A549 (cell line): Measurements from ENCODE around the gene IGSF22. TPM values are rescaled to one million over a fixed set of nuclear protein-coding genes. Genes with fewer than 3 reads are reported as not detected.
"Not testable (repeated sequence)": the region's sequence is repeated elsewhere in the genome, so short reads cannot be mapped to it uniquely, and the experiment has no call there.

ENCODE experiments used
- ATAC-seq, 2 experiments: fragments of 200-7000 bp in 1 of 2; fragments of >200 bp in 1 of 2; cut with Nextera tagmentation in 1 of 2; cut with Tn5 transposase in 1 of 2; 3 replicates each; pipeline versions ENCODE4 v1.8.0 to v1.9.1; 2018 to 2020; ENCODE audit warnings: mild to moderate bottlenecking in 1 of 2, moderate library complexity in 1 of 2
- CTCF ChIA-PET: fragments of 300-600 bp; sonication (Branson Sonifier 250); formaldehyde crosslinking; extraction: SDS; loops from one replicate; lab custom pipeline; 2021; ENCODE audit warnings: antibody characterized with exemption, inconsistent platforms; lab: Yijun Ruan, JAX
- POLR2A ChIA-PET: fragments of 350-600 bp; formaldehyde crosslinking; extraction: SDS; loops from one replicate; lab custom pipeline; 2021; ENCODE audit warnings: antibody characterized with exemption, inconsistent platforms; lab: Yijun Ruan, JAX
- DNase-seq, 2 experiments: peaks; one replicate each; pipeline versions ENCODE4 v3.0.0 to v3.0.0-alpha.2; 2011 to 2016; ENCODE audit warnings: low read depth in 1 of 2, low spot score in 1 of 2
- FAIRE-seq: peaks from 2 replicates; lab custom pipeline; 2011; peaks lifted over from hg19 to GRCh38; lab: Jason Lieb, UNC
- H3K27ac ChIP-seq, 2 experiments: fragments of >200 bp; sonication (Bioruptor Twin); formaldehyde crosslinking; 3 replicates each; pipeline ENCODE4 v1.5.1; 2016 to 2017
- H3K4me1 ChIP-seq: fragments of >200 bp; sonication (Bioruptor Twin); formaldehyde crosslinking; 3 replicates; pipeline ENCODE4 v1.6.1; 2016
- H3K4me2 ChIP-seq: fragments of >200 bp; sonication (Bioruptor Twin); formaldehyde crosslinking; 3 replicates; pipeline ENCODE4 v1.6.1; 2016
- H3K4me3 ChIP-seq: fragments of >200 bp; sonication (Bioruptor Twin); formaldehyde crosslinking; 3 replicates; pipeline ENCODE4 v1.5.1; 2016
- H3K9me3 ChIP-seq: fragments of >200 bp; sonication (Bioruptor Twin); formaldehyde crosslinking; 3 replicates; pipeline ENCODE4 v1.6.1; 2016
- ATOH8 ChIP-seq: fragments of 250-450 bp; sonication (Bioruptor Pico); IDR thresholded peaks from 2 replicates; pipeline ENCODE4 v1.5.0; 2020; ENCODE audit warnings: low read depth, mild to moderate bottlenecking, moderate library complexity
- CTCF ChIP-seq: fragments of >200 bp; sonication (Bioruptor Twin); formaldehyde crosslinking; IDR thresholded peaks from 3 replicates; pipeline ENCODE4 v1.5.1; 2016
- EHF ChIP-seq: fragments of 250-450 bp; sonication (Bioruptor Pico); IDR thresholded peaks from 2 replicates; pipeline ENCODE4 v1.5.0; 2020; ENCODE audit warnings: mild to moderate bottlenecking
- EP300 ChIP-seq, 2 experiments: fragments of >200 bp; sonication (Bioruptor Twin); formaldehyde crosslinking; IDR thresholded peaks; 2 replicates in 1 of 2; 3 replicates in 1 of 2; pipeline ENCODE4 v1.6.1; 2016 to 2017
- HOXA7 ChIP-seq: fragments of 250-450 bp; sonication (Bioruptor Pico); IDR thresholded peaks from 2 replicates; pipeline ENCODE4 v1.5.0; 2020; ENCODE audit warnings: mild to moderate bottlenecking, moderate library complexity
- HOXB13 ChIP-seq: fragments of 250-450 bp; sonication (Bioruptor Pico); IDR thresholded peaks from 2 replicates; pipeline ENCODE4 v1.5.0; 2020; ENCODE audit warnings: low read depth, mild to moderate bottlenecking, moderate library complexity
- MAFK ChIP-seq: fragments of 450-650 bp; IDR thresholded peaks from 2 replicates; pipeline ENCODE4 v1.6.1; 2014; ENCODE audit not compliant: partially characterized antibody
- MAX ChIP-seq: IDR thresholded peaks from 2 replicates; pipeline ENCODE4 v1.6.1; 2012
- NPAS2 ChIP-seq: fragments of 250-450 bp; sonication (Bioruptor Pico); IDR thresholded peaks from 2 replicates; pipeline ENCODE4 v1.8.0; 2022; ENCODE audit warnings: mild to moderate bottlenecking, moderate library complexity, borderline replicate concordance
- PBX3 ChIP-seq: IDR thresholded peaks from 2 replicates; pipeline ENCODE4 v1.6.1; 2012
- RARB ChIP-seq: fragments of 250-450 bp; sonication (Bioruptor Pico); IDR thresholded peaks from 2 replicates; pipeline ENCODE4 v1.8.0; 2021; ENCODE audit warnings: mild to moderate bottlenecking, moderate library complexity
- RCOR1 ChIP-seq: fragments of 150-350 bp; IDR thresholded peaks from 2 replicates; pipeline ENCODE4 v1.6.1; 2014; ENCODE audit warnings: antibody characterized with exemption, low read length, low read depth
- SREBF2 ChIP-seq: fragments of 450-650 bp; IDR thresholded peaks from 2 replicates; pipeline ENCODE4 v1.6.1; 2014; ENCODE audit warnings: mild to moderate bottlenecking, moderate library complexity
- USF2 ChIP-seq: fragments of 450-650 bp; IDR thresholded peaks from 2 replicates; pipeline ENCODE4 v1.6.1; 2014; ENCODE audit warnings: antibody characterized with exemption
- ZFP36 ChIP-seq: fragments of 450-650 bp; IDR thresholded peaks from 2 replicates; pipeline ENCODE4 v1.6.1; 2014; ENCODE audit warnings: borderline replicate concordance; ENCODE audit not compliant: partially characterized antibody
- ZSCAN20 ChIP-seq: fragments of 250-450 bp; sonication (Bioruptor Pico); IDR thresholded peaks from 2 replicates; pipeline ENCODE4 v1.8.0; 2022; ENCODE audit warnings: mild to moderate bottlenecking, moderate library complexity
- WGBS: methylation state at CpG from one replicate; pipeline ENCODE4 v1.1.6; 2017; ENCODE audit errors: missing lambda C conversion rate; 5-methylcytosine and 5-hydroxymethylcytosine counted together
- polyA plus RNA-seq, 4 experiments: library from polyadenylated mRNA; depleted of rRNA in 3 of 4; stranded (reverse); fragments of >200 nt; fragmentation: RNase III in 1 of 4; extraction: RNeasy Plus Mini Kit Qiagen cat#74134 plus additional on column Dnase treatment in 1 of 4; gene quantifications; 2 replicates in 3 of 4; 3 replicates in 1 of 4; pipeline ENCODE4 v1.2.3, GENCODE V29; 2011 to 2017

IGSF22 gene
- polyA plus RNA-seq, 2 of the 4 experiments (the other 2 are of a cell fraction), result 0.06 TPM; not detected in 1

GRCh38 chr11:18697576-18697975, 28.4 kb downstream of the IGSF22 start:
- DNase-seq, result no peak
- Histone ChIP-seq H3K4me3 (no peak overlapping the region), H3K27ac (no peak overlapping the region), H3K9me3 (no peaks in the 10 kb centered on the region), H3K4me2 (no peak overlapping the region), H3K4me1 (no peaks in the 10 kb centered on the region)
- ChIA-PET CTCF (interaction anchor here (0.9 to 2.2 kb wide), 2 partner anchors 67 to 78 kb away, joined by 3 to 7 read pairs; no protein-coding TSS in a partner anchor), POLR2A (no interaction called here)
- no peak for ATAC-seq
- no peak for FAIRE-seq
- WGBS, result 97% methylated on average over 4 of the region's 4 CpGs
- TF ChIP-seq EP300 (IDR thresholded peaks at IDR 0.05), result no peak
- no peak for TF ChIP-seq RCOR1
- TF ChIP-seq SREBF2, result no peak
- TF ChIP-seq MAX, result no peak
- no peak for TF ChIP-seq ZSCAN20 (CRISPR knock-in tag)
- TF ChIP-seq CTCF, result no peak
- TF ChIP-seq HOXA7, result no peak
- no peak for TF ChIP-seq RARB (CRISPR knock-in tag)
- no peak for TF ChIP-seq HOXB13 (CRISPR knock-in tag)
- no peak for TF ChIP-seq USF2
- TF ChIP-seq EHF (CRISPR knock-in tag), result no peak

- no peak for DNase-seq
- H3K4me3 ChIP-seq, result no peak overlapping the region
- H3K4me2 ChIP-seq, result no peak overlapping the region
- no peak overlapping the region for H3K27ac ChIP-seq
- WGBS, result 64% methylated on average over 2 of the region's 2 CpGs
- ATAC-seq, result no peak
- POLR2A ChIA-PET, result interaction anchor here (0.6 kb wide), 1 partner anchor 1619 kb away, joined by 4 read pairs; the partner anchor contains the start of gene RPS13
- TF ChIP-seq ZFP36, result no peak
- TF ChIP-seq MAFK, result peak; percentile 65
- CTCF ChIA-PET, result interaction anchor here (0.6 to 2.5 kb wide), 4 partner anchors 25 to 453 kb away, joined by 3 to 8 read pairs (median 4); no protein-coding TSS in a partner anchor
- H3K9me3 ChIP-seq, result no peaks in the 10 kb centered on the region
- no peaks in the 10 kb centered on the region for H3K4me1 ChIP-seq
- no peak for FAIRE-seq
Measured at GRCh38 chr11:18696638-18697225, 29.3 kb downstream of the IGSF22 start.

GRCh38 chr11:18692941-18693760, 32.8 kb downstream of the IGSF22 start:
- no peak overlapping the region for H3K27ac ChIP-seq
- no peaks in the 10 kb centered on the region for H3K4me1 ChIP-seq
- H3K4me2 ChIP-seq, result no peak overlapping the region
- 63% methylated on average over 9 of the region's 9 CpGs for WGBS
- CTCF ChIA-PET, result interaction anchor here (1.5 kb wide), 1 partner anchor 153 kb away, joined by 4 read pairs; no protein-coding TSS in a partner anchor
- FAIRE-seq, result no peak
- no peaks in the 10 kb centered on the region for H3K9me3 ChIP-seq
- ATAC-seq, result no peak
- POLR2A ChIA-PET, result no interaction called here
- H3K4me3 ChIP-seq, result no peak overlapping the region
- TF ChIP-seq PBX3 (no peak), ATOH8 (CRISPR knock-in tag) (no peak), NPAS2 (CRISPR knock-in tag) (no peak), ZSCAN20 (CRISPR knock-in tag) (no peak)
- DNase-seq, result no peak

- H3K9me3 ChIP-seq, POLR2A ChIA-PET, FAIRE-seq, H3K4me2 ChIP-seq, ATAC-seq, DNase-seq, H3K4me1 ChIP-seq, H3K27ac ChIP-seq, H3K4me3 ChIP-seq: not testable (repeated sequence)
- 74% methylated on average over 4 of the region's 4 CpGs for WGBS
- CTCF ChIA-PET, result interaction anchor here (1.3 to 1.5 kb wide), 2 partner anchors 31 to 152 kb away, joined by 3 to 4 read pairs; no protein-coding TSS in a partner anchor
Measured at GRCh38 chr11:18691467-18692140, 34.4 kb downstream of the IGSF22 start.
